Measurements from ENCODE around the gene RNASEH1. TPM values are rescaled to one million over a fixed set of nuclear protein-coding genes. Genes with fewer than 3 reads are reported as not detected.
A peak's percentile ranks its signal among the peaks of the same experiment; 100 is the strongest.

RNASEH1 gene
- total and polyA plus RNA-seq, 2 of the 4 experiments (the other 2 are of a cell fraction): 23.5 to 23.7 TPM

DNA sequence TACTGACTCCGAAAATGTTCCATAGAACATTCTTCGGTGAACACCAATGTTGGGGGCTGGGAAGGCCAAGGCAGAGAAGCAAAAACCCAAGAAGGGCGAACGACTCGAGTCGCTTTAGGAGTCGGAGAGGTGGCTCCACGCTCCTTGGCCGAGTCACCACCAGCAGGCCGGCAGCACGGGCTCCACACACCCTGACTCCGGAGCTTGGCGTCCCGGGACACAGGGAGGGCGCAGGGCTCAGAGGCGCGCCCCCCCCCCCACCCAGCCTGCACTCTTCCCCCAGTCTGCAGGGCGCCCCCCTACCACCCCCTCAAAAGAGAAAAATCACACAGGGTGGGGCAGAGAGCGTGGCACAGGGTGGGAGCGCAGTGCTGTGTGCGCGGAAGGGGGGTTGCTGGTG is 31.3 kb downstream of the RNASEH1 start:
- no peaks in the 10 kb centered on the region for H4K20me1 ChIP-seq (ENCODE audit: insufficient read depth, low read length)
- H2BK120ac ChIP-seq (ENCODE audit: low read depth, low read length): no peak overlapping the region
- in situ Hi-C loops (cut with MboI; ENCODE audit: low sequenced_read_pairs) (no loop called here), dilution Hi-C loops (cut with HindIII; ENCODE audit: low sequenced_read_pairs, unreplicated experiment) (no loop called here), intact Hi-C loops (cut with micrococcal nuclease) (no loop called here)
- H3K9me3 ChIP-seq (ENCODE audit: control insufficient read depth, insufficient read depth, low read length): no peaks in the 10 kb centered on the region
- peak overlapping the region; percentile 12 for H4K91ac ChIP-seq (ENCODE audit: insufficient read depth, low read depth, low read length)
- ATAC-seq (ENCODE audit: low read depth): no peak
- no peak overlapping the region for H3K4me2 ChIP-seq (ENCODE audit: low read depth, low read length)
- ChIA-PET POLR2A (ENCODE audit: unreplicated experiment) (no interaction called here), CTCF (no interaction called here)
- no peak overlapping the region for H2AFZ ChIP-seq (replicated peaks; ENCODE audit: low read length, poor library complexity)
- H3K56ac ChIP-seq (ENCODE audit: extremely low read depth, insufficient read depth, low read length): no peak overlapping the region
- peak overlapping the region; percentile 88 for H2BK5ac ChIP-seq (ENCODE audit: low read depth, low read length, poor library complexity, severe bottlenecking)
- BruUV-seq (replicated peaks): no TSS peak
- peak overlapping the region; percentile 96; the same call in 1 of the 2 replicates for H2AK5ac ChIP-seq (ENCODE audit: low read depth, low read length)
- H3K79me1 ChIP-seq (ENCODE audit: low read depth in 1 of 2, low read length in 2 of 2): peaks cover 0 to 7% of the 10 kb centered on the region in 2 experiments; a peak in 1 of 4 replicates
- H3K18ac ChIP-seq (ENCODE audit: low read depth, low read length): no peak overlapping the region
- H3K27me3 ChIP-seq (ENCODE audit: control insufficient read depth, insufficient read depth, low read length): no peaks in the 10 kb centered on the region
- no peak overlapping the region for H4K8ac ChIP-seq (ENCODE audit: low read depth in 2 of 2, low read length in 2 of 2)
- H3K9me1 ChIP-seq (ENCODE audit: insufficient read depth, low read length): peaks cover 19% of the 10 kb centered on the region
- H2AK9ac ChIP-seq (replicated peaks; ENCODE audit: low read depth, low read length, poor library complexity): no peak overlapping the region
- no peak overlapping the region for H2BK20ac ChIP-seq (ENCODE audit: low read depth, low read length)
- peak overlapping the region; percentile 7; the same call in 1 of the 2 replicates for H3K4ac ChIP-seq (ENCODE audit: low read depth, low read length)
- peaks cover 12% of the 10 kb centered on the region for H3K4me1 ChIP-seq (ENCODE audit: control insufficient read depth, insufficient read depth, low read length)
- H3K14ac ChIP-seq (replicated peaks; ENCODE audit: low read depth, low read length): no peak overlapping the region
- H3K9ac ChIP-seq (ENCODE audit: low read depth, low read length): no peak overlapping the region
- H3K23ac ChIP-seq (ENCODE audit: low read depth, low read length): no peak overlapping the region
- no peak overlapping the region for H3K4me3 ChIP-seq (ENCODE audit: insufficient read depth, low read depth, low read length)
- H4K5ac ChIP-seq (ENCODE audit: low read depth, low read length): no peak overlapping the region
- no peak for TF ChIP-seq MAFK (IDR thresholded peaks at IDR 0.05; ENCODE audit: low read depth, low read length)
- TF ChIP-seq NFE2L2 (IDR thresholded peaks at IDR 0.05; ENCODE audit: low read depth, low read length): no peak
- TF ChIP-seq CHD1 (IDR thresholded peaks at IDR 0.05; ENCODE audit: low read depth, low read length): no peak
- TF ChIP-seq RFX5 (IDR thresholded peaks at IDR 0.05; ENCODE audit: low read depth, low read length): no peak
- no peak for TF ChIP-seq SMC3 (IDR thresholded peaks at IDR 0.05; ENCODE audit: low read depth, low read length)
- TF ChIP-seq MAZ (IDR thresholded peaks at IDR 0.05; ENCODE audit: borderline replicate concordance, low read depth, low read length): no peak
- no peak for TF ChIP-seq RCOR1 (IDR thresholded peaks at IDR 0.05; ENCODE audit: insufficient replicate concordance, low read length)
- TF ChIP-seq, protein P1, sequence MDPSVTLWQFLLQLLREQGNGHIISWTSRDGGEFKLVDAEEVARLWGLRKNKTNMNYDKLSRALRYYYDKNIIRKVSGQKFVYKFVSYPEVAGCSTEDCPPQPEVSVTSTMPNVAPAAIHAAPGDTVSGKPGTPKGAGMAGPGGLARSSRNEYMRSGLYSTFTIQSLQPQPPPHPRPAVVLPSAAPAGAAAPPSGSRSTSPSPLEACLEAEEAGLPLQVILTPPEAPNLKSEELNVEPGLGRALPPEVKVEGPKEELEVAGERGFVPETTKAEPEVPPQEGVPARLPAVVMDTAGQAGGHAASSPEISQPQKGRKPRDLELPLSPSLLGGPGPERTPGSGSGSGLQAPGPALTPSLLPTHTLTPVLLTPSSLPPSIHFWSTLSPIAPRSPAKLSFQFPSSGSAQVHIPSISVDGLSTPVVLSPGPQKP (IDR thresholded peaks at IDR 0.05; ENCODE audit: borderline replicate concordance, low read depth, low read length): no peak
- no peak for TF ChIP-seq CEBPB (IDR thresholded peaks at IDR 0.05; ENCODE audit: low read depth, low read length)
- TF ChIP-seq BHLHE40 (IDR thresholded peaks at IDR 0.05; ENCODE audit: low read depth, low read length): no peak
- TF ChIP-seq MXI1 (IDR thresholded peaks at IDR 0.05; ENCODE audit: borderline replicate concordance, low read depth, low read length): no peak
- no peak for TF ChIP-seq FOS (IDR thresholded peaks at IDR 0.05; ENCODE audit: low read depth, low read length)
- TF ChIP-seq, protein P2, sequence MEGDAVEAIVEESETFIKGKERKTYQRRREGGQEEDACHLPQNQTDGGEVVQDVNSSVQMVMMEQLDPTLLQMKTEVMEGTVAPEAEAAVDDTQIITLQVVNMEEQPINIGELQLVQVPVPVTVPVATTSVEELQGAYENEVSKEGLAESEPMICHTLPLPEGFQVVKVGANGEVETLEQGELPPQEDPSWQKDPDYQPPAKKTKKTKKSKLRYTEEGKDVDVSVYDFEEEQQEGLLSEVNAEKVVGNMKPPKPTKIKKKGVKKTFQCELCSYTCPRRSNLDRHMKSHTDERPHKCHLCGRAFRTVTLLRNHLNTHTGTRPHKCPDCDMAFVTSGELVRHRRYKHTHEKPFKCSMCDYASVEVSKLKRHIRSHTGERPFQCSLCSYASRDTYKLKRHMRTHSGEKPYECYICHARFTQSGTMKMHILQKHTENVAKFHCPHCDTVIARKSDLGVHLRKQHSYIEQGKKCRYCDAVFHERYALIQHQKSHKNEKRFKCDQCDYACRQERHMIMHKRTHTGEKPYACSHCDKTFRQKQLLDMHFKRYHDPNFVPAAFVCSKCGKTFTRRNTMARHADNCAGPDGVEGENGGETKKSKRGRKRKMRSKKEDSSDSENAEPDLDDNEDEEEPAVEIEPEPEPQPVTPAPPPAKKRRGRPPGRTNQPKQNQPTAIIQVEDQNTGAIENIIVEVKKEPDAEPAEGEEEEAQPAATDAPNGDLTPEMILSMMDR (conservative IDR thresholded peaks at IDR 0.05; ENCODE audit: low read depth, low read length): no peak
- TF ChIP-seq, protein P3, sequence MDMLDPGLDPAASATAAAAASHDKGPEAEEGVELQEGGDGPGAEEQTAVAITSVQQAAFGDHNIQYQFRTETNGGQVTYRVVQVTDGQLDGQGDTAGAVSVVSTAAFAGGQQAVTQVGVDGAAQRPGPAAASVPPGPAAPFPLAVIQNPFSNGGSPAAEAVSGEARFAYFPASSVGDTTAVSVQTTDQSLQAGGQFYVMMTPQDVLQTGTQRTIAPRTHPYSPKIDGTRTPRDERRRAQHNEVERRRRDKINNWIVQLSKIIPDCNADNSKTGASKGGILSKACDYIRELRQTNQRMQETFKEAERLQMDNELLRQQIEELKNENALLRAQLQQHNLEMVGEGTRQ (IDR thresholded peaks at IDR 0.05; ENCODE audit: low read depth, low read length): no peak
- no peak for TF ChIP-seq RAD21 (IDR thresholded peaks at IDR 0.05; ENCODE audit: low read length)
- no peak for TF ChIP-seq POLR2A (IDR thresholded peaks at IDR 0.05; ENCODE audit: low read depth, low read length)
- no peak overlapping the region for H3K27ac ChIP-seq (ENCODE audit: insufficient read depth, low read length)
- 94% methylated on average over 6 of the region's 22 CpGs; no CpG with 5 or more reads in 1 of the 2 experiments for WGBS, 2 experiments (ENCODE audit: extremely low coverage in 2 of 2, insufficient read length in 1 of 2)
- no peak for DNase-seq
- H2BK15ac ChIP-seq (ENCODE audit: low read depth, low read length): peak overlapping the region; percentile 12; the same call in 2 of the 3 replicates
- no peaks in the 10 kb centered on the region for H3K36me3 ChIP-seq (ENCODE audit: control insufficient read depth, insufficient read depth, low read length)
